Lower leg skin (tissue), 3 donors: Measurements from ENCODE around the gene TRAF4.

ENCODE experiments used
- CTCF ChIP-seq, 3 donors: fragments of 450-650 bp; IDR thresholded peaks; one replicate each; pipeline ENCODE4 v1.5.1; 2016; ENCODE audit warnings: antibody characterized with exemption in 3 of 3, mild to moderate bottlenecking in 3 of 3, moderate library complexity in 2 of 3
- POLR2A ChIP-seq, 2 donors: fragments of 450-650 bp; IDR thresholded peaks; one replicate each; pipeline ENCODE4 v1.6.1; 2016 to 2017; ENCODE audit warnings: antibody characterized with exemption in 2 of 2, mild to moderate bottlenecking in 1 of 2, moderate library complexity in 1 of 2

GRCh38 chr17:28733346-28733745, 10.5 kb upstream of the TRAF4 start:
- TF ChIP-seq POLR2A (IDR thresholded peaks at IDR 0.05), result no peak
- TF ChIP-seq CTCF (IDR thresholded peaks at IDR 0.05), result no peak
